HepG2 (cell line): ENCODE data around the gene C11orf68. TPM values are rescaled to one million over a fixed set of nuclear protein-coding genes. Genes with fewer than 3 reads are reported as not detected.

Source experiments
- DZIP1 ChIP-seq: sonication (generic); formaldehyde crosslinking; IDR thresholded peaks from 2 replicates; pipeline ENCODE4 v1.5.0; 2020; ENCODE audit warnings: mild to moderate bottlenecking, missing genetic modification reagents
- EP300 ChIP-seq, 3 experiments: sonication (generic) in 1 of 3; formaldehyde crosslinking in 1 of 3; IDR thresholded peaks; 2 replicates each; pipeline versions ENCODE4 v1.5.1 to v1.6.1; 2011 to 2020; ENCODE audit warnings: low read depth in 2 of 3, low read length in 2 of 3, borderline replicate concordance in 1 of 3, improper control_type of control experiment in 1 of 3, mild to moderate bottlenecking in 1 of 3, missing genetic modification reagents in 1 of 3, moderate library complexity in 1 of 3
- GZF1 ChIP-seq: sonication (generic); formaldehyde crosslinking; IDR thresholded peaks from 2 replicates; pipeline ENCODE4 v1.5.1; 2020; ENCODE audit warnings: mild to moderate bottlenecking, missing genetic modification reagents
- KAT2B ChIP-seq: fragments of 150-350 bp; IDR thresholded peaks from 2 replicates; pipeline ENCODE4 v1.6.1; 2014; ENCODE audit warnings: low read depth, low read length, borderline replicate concordance
- NAIF1 ChIP-seq: sonication (generic); formaldehyde crosslinking; IDR thresholded peaks from 2 replicates; pipeline ENCODE4 v1.5.0; 2020; ENCODE audit warnings: mild to moderate bottlenecking, missing genetic modification reagents, borderline replicate concordance
- NFIC ChIP-seq: IDR thresholded peaks from 2 replicates; pipeline ENCODE4 v1.6.1; 2012; ENCODE audit warnings: mild to moderate bottlenecking, low read length, inconsistent platforms
- ONECUT2 ChIP-seq: sonication (generic); formaldehyde crosslinking; IDR thresholded peaks from 2 replicates; pipeline ENCODE4 v1.4.0; 2020; ENCODE audit warnings: missing genetic modification reagents
- SKIL ChIP-seq: sonication (generic); formaldehyde crosslinking; IDR thresholded peaks from 2 replicates; pipeline ENCODE4 v1.8.0; 2022; ENCODE audit warnings: missing genetic modification reagents, mild to moderate bottlenecking, moderate library complexity, borderline replicate concordance
- SMYD3 ChIP-seq: sonication (generic); formaldehyde crosslinking; IDR thresholded peaks from 2 replicates; pipeline ENCODE4 v1.8.1; 2023; ENCODE audit warnings: mild to moderate bottlenecking, missing genetic modification reagents
- ZNF451 ChIP-seq: sonication (generic); formaldehyde crosslinking; IDR thresholded peaks from 2 replicates; pipeline ENCODE4 v1.5.0; 2020; ENCODE audit warnings: mild to moderate bottlenecking, missing genetic modification reagents
- ZNF547 ChIP-seq: sonication (generic); formaldehyde crosslinking; IDR thresholded peaks from 2 replicates; pipeline ENCODE4 v1.5.1; 2020; ENCODE audit warnings: mild to moderate bottlenecking, missing genetic modification reagents
- ZNF557 ChIP-seq: sonication (generic); formaldehyde crosslinking; IDR thresholded peaks from 2 replicates; pipeline ENCODE4 v1.4.0; 2020; ENCODE audit warnings: missing genetic modification reagents
- ZNF703 ChIP-seq: sonication (generic); formaldehyde crosslinking; IDR thresholded peaks from 2 replicates; pipeline ENCODE4 v1.5.1; 2020; ENCODE audit warnings: missing genetic modification reagents, mild to moderate bottlenecking, moderate library complexity, borderline replicate concordance
- polyA plus RNA-seq, 8 experiments: library from polyadenylated mRNA; depleted of rRNA in 3 of 8; stranded (reverse) in 7 of 8; unstranded in 1 of 8; fragments of >200 nt; fragmentation: Illumina TruSeq in 4 of 8; extraction: Trizol in 4 of 8; gene quantifications; 2 replicates each; pipeline versions ENCODE4 v1.2.1 to v1.2.3, GENCODE V29; 2011 to 2016; ENCODE audit warnings: low read depth in 4 of 8, missing spikeins in 1 of 8, mixed read lengths in 1 of 8; ENCODE audit not compliant: insufficient read depth in 1 of 8
- total RNA-seq, 5 experiments: library from RNA; depleted of rRNA; stranded (reverse); fragments of >200 nt; fragmentation: Illumina TruSeq; extraction: Trizol; gene quantifications; 2 replicates each; pipeline ENCODE4 v1.2.3, GENCODE V29; 2016; ENCODE audit warnings: low read depth in 1 of 5
- TF ChIP-seq, protein P1 (sequence below): sonication (generic); formaldehyde crosslinking; IDR thresholded peaks from 2 replicates; pipeline ENCODE4 v1.5.1; 2020; ENCODE audit warnings: missing genetic modification reagents, mild to moderate bottlenecking, borderline replicate concordance

C11orf68 gene
- total and polyA plus RNA-seq, 2 of the 13 experiments (the other 11 are each of a cell fraction or from before 2014, with no cell fraction given): 8.4 to 28.3 TPM

DNA sequence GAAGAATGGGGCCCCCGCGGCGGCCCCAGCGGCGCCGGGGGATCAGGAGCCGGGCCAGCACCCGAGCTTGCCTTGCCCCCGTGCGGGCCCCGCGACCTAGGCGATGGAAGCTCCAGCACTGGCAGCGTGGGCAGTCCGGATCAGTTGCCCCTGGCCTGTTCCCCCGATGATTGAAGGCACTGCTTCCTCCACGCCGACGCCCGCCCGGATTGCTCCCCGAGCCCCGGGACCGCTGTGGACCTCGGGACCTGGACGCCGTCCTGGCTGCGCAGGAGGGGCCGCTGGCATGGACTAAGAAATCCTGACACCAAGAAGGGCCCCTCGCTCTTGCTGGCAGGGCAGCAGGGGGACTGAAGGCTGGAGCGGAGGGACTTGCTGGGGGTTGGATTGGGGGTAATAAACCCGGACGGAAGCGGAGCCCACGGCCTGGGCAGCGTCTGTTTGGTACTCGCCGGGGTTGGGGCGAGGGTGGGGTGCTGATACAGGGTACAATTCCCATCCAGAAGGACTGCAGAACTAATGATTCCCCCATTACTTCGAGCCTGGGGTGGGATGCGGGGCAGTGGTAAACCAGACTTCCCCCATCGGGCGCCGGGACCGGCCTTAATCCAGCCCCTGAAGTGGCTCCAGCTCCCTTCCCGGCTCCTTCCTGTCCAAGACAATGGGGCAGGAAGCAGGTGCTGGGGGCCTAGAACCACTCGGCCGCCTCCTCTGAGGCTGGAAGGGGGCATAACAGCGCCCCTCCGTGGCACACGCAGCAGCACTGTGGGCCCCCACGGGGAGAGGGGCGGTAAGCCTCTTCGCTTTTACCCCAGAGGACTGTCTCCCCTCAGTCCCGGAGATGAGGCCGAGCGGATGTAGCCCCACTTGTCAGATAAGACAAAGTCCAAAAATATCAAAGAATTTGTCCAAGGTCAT lies 27.4 kb downstream of the C11orf68 start (continued):
- TF ChIP-seq NFIC (no peak), ONECUT2 (CRISPR knock-in tag) (no peak), GZF1 (CRISPR knock-in tag) (no peak), ZNF451 (CRISPR knock-in tag) (no peak), SMYD3 (CRISPR knock-in tag) (no peak), SKIL (CRISPR knock-in tag) (0 out of 2 replicates have a peak, but pooled peaks have one; percentile 35), ZNF547 (CRISPR knock-in tag) (no peak), DZIP1 (CRISPR knock-in tag) (no peak), KAT2B (no peak), EP300 (IDR thresholded peaks at IDR 0.05; ENCODE audit: low read depth in 2 of 2, low read length in 2 of 2) (0 out of 4 replicates have a peak, but pooled peaks of 1 of the 2 experiments have one; percentile 24), EP300 (CRISPR knock-in tag; IDR thresholded peaks at IDR 0.05; ENCODE audit: borderline replicate concordance) (no peak), ZNF557 (no peak), ZNF703 (CRISPR knock-in tag) (0 out of 2 replicates have a peak, but pooled peaks have one; percentile 17), NAIF1 (no peak)
- TF ChIP-seq, protein P1, sequence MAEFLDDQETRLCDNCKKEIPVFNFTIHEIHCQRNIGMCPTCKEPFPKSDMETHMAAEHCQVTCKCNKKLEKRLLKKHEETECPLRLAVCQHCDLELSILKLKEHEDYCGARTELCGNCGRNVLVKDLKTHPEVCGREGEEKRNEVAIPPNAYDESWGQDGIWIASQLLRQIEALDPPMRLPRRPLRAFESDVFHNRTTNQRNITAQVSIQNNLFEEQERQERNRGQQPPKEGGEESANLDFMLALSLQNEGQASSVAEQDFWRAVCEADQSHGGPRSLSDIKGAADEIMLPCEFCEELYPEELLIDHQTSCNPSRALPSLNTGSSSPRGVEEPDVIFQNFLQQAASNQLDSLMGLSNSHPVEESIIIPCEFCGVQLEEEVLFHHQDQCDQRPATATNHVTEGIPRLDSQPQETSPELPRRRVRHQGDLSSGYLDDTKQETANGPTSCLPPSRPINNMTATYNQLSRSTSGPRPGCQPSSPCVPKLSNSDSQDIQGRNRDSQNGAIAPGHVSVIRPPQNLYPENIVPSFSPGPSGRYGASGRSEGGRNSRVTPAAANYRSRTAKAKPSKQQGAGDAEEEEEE: no peak
